HG02970 (cell line): Measurements from ENCODE around the gene URM1.

Experiments
- ATAC-seq: cut with Tn5 transposase; IDR thresholded peaks from one replicate; pipeline ENCODE4 v1.9.1; 2021; ENCODE audit warnings: mild to moderate bottlenecking, moderate library complexity, moderate number of reproducible peaks; ENCODE audit not compliant: unreplicated experiment, low FRiP score

The URM1 gene

GRCh38 chr9:128344931-128345605 is 26.1 kb upstream of the URM1 start:
- no peak for ATAC-seq

- no peak for ATAC-seq
Observed at GRCh38 chr9:128349125-128349524, 22.0 kb upstream of the URM1 start.

DNA sequence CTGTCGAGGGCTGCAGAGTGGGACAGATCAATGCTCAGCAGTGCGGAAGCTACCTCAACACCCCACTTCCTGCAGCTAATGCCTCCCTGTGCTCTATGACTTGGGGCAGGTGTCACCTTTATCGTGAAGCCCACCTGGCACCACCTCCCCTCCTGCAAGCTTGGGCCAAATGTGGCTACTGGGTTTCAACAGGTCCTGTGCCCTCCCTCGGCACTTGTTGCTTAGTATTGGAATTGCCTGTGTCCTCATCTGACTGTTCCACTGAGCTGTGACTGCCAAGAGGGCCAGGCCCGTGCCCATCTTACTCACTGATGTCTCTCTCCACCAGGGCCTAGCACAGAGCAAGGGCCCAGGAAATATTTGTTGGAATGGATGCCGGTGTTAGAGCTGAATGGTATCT is 21.4 kb upstream of the URM1 start:
- no peak for ATAC-seq

DNA sequence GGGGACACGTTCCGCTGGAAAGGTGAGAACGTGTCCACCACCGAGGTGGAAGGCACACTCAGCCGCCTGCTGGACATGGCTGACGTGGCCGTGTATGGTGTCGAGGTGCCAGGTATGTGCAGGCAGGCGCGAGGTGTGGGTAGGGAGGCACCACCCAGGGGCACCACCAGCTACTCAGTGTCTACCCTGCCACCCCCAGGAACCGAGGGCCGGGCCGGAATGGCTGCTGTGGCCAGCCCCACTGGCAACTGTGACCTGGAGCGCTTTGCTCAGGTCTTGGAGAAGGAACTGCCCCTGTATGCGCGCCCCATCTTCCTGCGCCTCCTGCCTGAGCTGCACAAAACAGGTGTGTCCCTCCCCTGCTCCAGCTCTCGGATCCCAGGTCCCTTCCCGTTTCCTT is 15.7 kb upstream of the URM1 start:
- ATAC-seq: no peak

DNA sequence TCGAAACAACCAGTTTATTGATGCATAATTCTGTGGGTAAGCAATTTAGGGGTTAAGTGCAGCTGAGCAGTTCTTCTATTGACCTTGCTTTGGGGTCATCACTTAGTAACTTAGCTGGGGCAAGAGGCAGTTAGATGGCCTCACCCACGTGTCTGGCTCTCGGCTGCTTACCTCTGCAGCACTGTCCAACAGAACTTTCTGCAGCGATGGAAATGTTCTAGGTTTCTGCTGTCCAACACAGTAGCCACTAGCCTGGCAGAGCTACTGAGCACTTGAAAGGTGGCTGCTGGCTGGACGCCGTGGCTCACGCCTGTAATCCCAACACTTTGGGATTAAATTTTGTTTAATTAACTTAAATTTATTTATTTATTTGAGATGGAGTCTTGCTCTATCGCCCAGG is 13.1 kb upstream of the URM1 start:
- no peak for ATAC-seq

- no peak for ATAC-seq
Observed at GRCh38 chr9:128358861-128359260, 12.3 kb upstream of the URM1 start.

- ATAC-seq: no peak
Observed at GRCh38 chr9:128360826-128361225, 10.3 kb upstream of the URM1 start.

- no peak for ATAC-seq
Observed at GRCh38 chr9:128361296-128361985, 9.7 kb upstream of the URM1 start.

DNA sequence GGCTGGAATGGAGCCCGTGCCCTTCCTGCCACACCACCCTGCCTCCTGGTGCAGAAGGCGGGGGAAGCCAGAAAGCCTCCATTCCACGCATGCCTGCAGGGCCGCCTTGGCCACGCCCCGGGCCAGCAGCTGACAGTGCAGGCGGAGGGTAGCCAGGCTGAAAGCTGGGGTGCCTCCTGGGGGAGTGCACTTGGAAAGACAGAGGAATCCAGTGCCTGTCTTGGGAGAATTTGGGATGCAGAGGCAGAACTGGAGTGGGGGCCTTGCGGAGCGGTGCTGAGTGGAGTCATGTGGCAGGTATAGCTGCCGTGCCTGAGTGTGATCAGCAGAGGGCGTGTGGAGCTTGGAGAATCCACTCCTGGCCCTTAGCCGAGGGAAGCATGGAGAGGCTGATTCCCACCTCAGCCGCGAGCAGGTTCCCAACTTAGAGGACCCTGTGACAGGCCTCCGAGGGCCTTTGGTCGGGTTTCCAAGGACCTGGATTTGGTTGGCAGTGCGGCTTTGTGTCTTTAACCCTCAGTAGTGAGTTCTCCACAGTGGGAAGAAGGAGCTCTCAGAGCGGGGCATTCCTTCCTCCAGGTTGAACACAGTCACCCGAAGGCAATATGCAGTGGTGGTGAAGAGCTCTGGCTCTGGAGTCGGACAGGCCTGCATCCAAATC is 9.1 kb upstream of the URM1 start:
- ATAC-seq: peak; percentile 54

GRCh38 chr9:128362774-128363173 is 8.4 kb upstream of the URM1 start:
- no peak for ATAC-seq

GRCh38 chr9:128365525-128365924 is 5.6 kb upstream of the URM1 start:
- no peak for ATAC-seq

DNA sequence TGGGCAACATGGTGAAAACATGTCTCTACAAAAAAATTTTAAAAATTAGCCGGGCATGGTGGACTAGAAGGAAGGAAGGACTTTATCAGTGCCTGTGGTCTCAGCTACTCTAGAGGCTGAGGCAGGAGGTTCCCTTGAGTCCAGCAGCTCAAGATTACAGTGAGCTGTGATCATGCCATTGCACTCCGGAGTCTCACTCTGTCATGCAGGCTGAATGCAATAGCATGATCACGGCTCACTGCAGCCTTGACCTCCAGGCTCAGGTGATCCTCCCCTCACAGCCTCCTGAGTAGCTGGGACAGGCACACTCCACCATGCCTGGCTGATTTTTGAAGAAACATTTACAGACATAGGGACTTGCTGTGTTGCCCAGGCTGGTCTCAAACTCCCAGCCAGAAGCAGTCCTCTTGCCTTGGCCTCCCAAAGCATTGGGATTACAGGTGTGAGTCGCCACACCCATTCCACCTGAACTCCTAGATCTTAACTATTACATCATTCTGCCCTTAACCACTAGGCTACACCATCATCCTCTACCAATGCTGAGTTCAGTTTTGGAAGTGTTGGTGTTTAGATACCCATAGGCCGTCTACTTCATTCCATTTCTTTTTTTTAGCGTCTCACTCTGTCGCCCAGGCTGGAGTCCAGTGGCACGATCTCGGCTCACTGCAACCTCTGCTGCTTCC is 2.0 kb upstream of the URM1 start:
- no peak for ATAC-seq

GRCh38 chr9:128370367-128370751 is 815 bp upstream of the URM1 start:
- no peak for ATAC-seq

GRCh38 chr9:128371630-128372117 is 500 bp downstream of the URM1 start:
- no peak for ATAC-seq

DNA sequence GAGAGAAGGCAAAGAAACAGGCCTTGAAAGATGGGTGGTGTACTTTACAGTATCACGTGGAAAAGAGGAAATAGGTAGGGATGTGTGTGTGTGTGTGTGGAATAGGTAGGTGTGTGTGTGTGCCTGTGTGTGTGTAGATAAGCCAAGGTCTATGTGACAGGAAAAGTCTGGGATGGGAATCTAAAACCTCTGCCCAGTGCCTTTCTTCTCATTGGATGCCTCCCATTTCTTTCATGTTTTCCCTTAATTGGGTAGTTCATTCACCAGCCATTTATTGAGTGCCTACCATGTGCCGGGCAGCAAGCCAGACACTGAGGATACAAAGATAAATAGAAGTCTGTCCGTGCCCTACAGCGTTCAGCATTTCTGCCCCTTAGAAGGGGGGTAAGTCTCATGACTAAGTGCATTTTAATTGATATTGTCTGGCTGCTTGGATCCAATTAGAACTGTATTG is 1.0 kb downstream of the URM1 start:
- no peak for ATAC-seq

- no peak for ATAC-seq
Observed at GRCh38 chr9:128372784-128373183, 1.6 kb downstream of the URM1 start.

- ATAC-seq: no peak
Observed at GRCh38 chr9:128374221-128374675, 3.1 kb downstream of the URM1 start.

DNA sequence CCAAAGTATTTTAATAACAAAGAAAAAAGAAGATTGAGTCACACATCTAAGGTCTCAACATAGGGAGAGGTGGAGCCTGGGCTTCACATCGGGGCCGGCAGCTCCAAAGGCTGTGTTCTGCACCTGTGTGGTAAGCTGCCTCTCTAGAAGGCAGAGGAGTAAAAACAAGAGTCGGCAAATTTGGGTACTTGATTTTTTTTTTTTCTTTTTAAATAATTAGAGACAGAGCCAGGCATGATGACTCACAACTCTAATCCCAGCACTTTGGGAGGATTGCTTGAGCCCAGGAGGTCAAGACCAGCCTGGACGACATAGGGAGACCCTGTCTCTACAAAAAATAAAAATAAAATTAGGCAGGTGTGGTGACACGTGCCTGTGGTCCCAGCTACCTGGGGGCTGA is 4.7 kb downstream of the URM1 start:
- no peak for ATAC-seq

DNA sequence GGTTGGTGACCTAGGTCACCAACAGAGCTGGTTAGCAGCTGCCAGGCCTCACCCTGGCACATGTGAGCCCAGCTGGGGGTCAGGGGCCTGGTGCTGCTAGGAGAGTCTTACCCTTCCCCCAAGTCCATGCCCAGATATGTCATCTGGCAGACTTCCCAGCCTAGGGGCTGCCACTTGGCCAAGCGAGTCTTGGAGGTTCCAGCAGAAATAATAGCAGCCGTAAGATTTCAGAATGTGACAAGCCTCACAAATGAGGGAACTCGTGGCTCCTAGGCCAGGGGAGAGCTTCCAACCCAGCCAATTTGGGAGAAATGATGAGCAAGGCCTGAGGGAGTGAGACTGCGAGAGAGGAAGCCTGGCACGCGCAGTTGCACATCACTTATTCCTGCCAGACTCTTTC is 11.1 kb downstream of the URM1 start:
- ATAC-seq: no peak

DNA sequence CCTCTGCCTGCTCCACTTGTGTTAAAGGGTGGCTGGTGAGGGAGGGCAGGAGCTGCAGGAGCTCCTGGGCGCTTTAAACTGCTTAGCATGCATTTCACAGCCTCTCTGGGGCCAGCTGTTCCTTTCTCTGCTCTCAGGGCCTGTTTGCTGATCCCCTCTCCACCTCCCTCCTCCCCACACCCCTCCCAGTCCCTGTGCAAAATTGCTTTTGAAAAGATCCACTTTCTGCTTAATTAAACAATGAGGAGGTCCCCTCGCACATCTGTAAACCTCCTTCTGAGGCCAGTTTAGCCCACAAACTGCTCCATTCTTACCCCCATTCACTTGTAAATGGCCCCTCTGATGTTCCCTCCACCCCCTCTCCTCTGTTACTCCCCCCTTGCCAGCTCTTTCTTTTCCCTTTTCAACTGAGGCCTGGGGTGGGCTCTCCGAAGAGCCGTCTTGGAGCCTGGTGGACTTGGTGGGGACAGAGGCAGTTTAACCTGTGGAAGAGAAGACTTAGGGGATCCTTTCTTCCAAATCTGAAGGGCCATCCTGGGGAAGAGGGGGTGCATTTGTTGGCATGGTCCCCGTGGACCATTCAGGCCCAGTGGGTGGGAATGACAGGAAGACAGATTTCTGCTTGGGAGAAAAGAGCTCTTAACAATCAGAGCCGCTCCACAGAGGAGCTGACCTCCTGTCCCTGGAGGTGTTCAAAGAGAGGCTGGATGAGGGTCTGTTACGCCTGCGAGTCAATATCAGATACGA is 12.0 kb downstream of the URM1 start:
- no peak for ATAC-seq
